ENCODE data around the gene TCERG1L. TPM values are rescaled to one million over a fixed set of nuclear protein-coding genes. Genes with fewer than 3 reads are reported as not detected.

Gene TCERG1L
- total and polyA plus RNA-seq, 2 experiments from 2014 or later: 0.47 to 0.73 TPM

DNA sequence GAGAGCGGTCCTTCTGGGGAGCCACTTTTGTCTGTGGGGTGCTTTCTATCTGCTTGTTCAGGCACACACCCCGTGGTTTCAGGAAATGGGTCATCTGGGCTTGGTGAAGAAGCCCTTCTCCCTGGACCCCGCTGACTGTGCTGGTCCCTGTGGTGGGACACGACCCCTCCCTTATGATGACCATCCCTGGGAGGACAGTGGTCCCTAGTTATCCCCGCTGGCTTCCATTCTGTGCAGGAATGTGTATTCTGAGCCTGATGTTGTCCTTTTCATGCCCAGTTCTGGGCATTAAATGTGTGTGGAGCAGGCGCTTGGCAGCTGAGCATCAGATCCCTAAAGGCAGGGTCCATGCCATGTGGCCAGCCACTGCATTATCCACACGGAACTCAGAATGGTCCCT lies 71.6 kb downstream of the TCERG1L start:
- no peak overlapping the region for H3K4me3 ChIP-seq

DNA sequence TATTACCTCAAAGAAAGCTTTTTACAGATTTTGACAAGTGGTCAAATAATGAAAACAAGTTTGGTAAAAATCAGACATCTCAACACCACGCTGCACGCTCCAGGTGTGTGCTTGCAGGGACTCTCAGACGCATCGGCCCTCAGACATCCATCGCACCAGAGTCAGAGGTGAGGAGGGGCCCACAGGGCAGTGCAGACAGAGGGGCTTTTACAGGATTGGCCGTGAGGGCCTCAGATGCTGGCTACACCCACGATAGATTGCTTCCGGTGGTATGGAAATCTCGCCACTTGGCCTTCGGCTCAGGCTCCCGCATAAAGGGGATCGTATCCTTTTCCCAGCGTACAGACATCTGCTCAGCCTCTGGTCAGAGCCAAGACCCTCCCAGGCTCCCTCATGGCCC lies 72.1 kb downstream of the TCERG1L start:
- no peaks in the 10 kb centered on the region for H3K27me3 ChIP-seq
- 82% methylated on average over 13 of the region's 13 CpGs for WGBS (ENCODE audit: low lambda C conversion rate, missing lambda C conversion rate)

More for the DNA sequence above, 71.6 kb downstream of the TCERG1L start:
- Histone ChIP-seq H4K20me1 (ENCODE audit: insufficient read depth, poor library complexity, severe bottlenecking) (no peaks in the 10 kb centered on the region), H3K79me2 (no peaks in the 10 kb centered on the region), H3K27ac (no peak overlapping the region), H3K36me3 (replicated peaks; ENCODE audit: insufficient read depth, low read depth) (no peaks in the 10 kb centered on the region), H2AFZ (no peak overlapping the region), H3K9me3 (ENCODE audit: low read depth) (no peaks in the 10 kb centered on the region), H3K4me2 (no peak overlapping the region), H3K27me3 (no peaks in the 10 kb centered on the region), H3K4me1 (ENCODE audit: insufficient read depth) (no peaks in the 10 kb centered on the region), H3K9me2 (replicated peaks; ENCODE audit: insufficient read depth) (no peaks in the 10 kb centered on the region)
- no peak for DNase-seq (ENCODE audit: low spot score)
- TF ChIP-seq EZH2phosphoT487 (IDR thresholded peaks at IDR 0.05; ENCODE audit: low read depth, severe bottlenecking, unreplicated experiment): no peak
- TF ChIP-seq, protein P1, sequence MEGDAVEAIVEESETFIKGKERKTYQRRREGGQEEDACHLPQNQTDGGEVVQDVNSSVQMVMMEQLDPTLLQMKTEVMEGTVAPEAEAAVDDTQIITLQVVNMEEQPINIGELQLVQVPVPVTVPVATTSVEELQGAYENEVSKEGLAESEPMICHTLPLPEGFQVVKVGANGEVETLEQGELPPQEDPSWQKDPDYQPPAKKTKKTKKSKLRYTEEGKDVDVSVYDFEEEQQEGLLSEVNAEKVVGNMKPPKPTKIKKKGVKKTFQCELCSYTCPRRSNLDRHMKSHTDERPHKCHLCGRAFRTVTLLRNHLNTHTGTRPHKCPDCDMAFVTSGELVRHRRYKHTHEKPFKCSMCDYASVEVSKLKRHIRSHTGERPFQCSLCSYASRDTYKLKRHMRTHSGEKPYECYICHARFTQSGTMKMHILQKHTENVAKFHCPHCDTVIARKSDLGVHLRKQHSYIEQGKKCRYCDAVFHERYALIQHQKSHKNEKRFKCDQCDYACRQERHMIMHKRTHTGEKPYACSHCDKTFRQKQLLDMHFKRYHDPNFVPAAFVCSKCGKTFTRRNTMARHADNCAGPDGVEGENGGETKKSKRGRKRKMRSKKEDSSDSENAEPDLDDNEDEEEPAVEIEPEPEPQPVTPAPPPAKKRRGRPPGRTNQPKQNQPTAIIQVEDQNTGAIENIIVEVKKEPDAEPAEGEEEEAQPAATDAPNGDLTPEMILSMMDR (IDR thresholded peaks at IDR 0.05; ENCODE audit: poor library complexity): no peak
- no peak for TF ChIP-seq EZH2 (IDR thresholded peaks at IDR 0.05; ENCODE audit: borderline replicate concordance)
- WGBS (ENCODE audit: low lambda C conversion rate, missing lambda C conversion rate): 92% methylated on average over 7 of the region's 7 CpGs

DNA sequence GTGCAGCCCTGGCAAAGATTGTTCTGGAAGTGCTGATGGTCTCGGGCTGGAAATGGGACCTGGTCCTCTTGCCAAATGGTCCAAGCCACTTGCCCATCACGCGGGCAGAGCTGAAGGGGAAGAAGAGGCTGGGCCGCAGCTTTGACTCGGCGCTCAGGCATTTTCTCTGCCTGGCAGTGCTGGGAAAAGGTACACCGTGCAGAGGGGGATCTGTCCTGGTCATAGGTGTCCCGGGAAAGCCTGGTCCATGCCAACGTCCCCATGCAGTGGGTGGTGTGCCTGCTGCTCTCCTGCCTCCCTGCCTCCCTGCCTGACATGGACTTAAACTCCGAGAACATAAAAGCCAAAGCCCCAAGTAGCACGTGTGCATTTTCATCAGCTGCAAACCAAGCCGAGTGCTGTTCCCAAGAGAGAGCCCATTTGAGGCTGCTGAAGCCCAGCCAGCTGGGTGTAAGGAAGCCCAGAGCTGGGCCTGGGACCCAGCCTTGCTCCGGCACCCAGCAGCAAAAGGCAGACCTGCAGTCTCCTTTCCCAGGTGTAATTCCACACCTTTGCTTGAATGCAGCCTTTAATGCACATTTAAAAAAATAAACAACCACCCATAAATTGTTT lies 72.7 kb downstream of the TCERG1L start:
- TF ChIP-seq EZH2 (IDR thresholded peaks at IDR 0.05; ENCODE audit: borderline replicate concordance) (no peak), EZH2phosphoT487 (IDR thresholded peaks at IDR 0.05; ENCODE audit: low read depth, severe bottlenecking, unreplicated experiment) (no peak)
- TF ChIP-seq, protein P1 (IDR thresholded peaks at IDR 0.05; ENCODE audit: poor library complexity): no peak
- Histone ChIP-seq H3K27ac (no peak overlapping the region), H3K4me3 (no peak overlapping the region), H3K27me3 (no peaks in the 10 kb centered on the region), H3K4me1 (ENCODE audit: insufficient read depth) (no peaks in the 10 kb centered on the region), H3K79me2 (no peaks in the 10 kb centered on the region), H3K4me2 (no peak overlapping the region), H4K20me1 (ENCODE audit: insufficient read depth, poor library complexity, severe bottlenecking) (no peaks in the 10 kb centered on the region), H3K9me2 (replicated peaks; ENCODE audit: insufficient read depth) (no peaks in the 10 kb centered on the region), H3K9me3 (ENCODE audit: low read depth) (no peaks in the 10 kb centered on the region), H3K36me3 (replicated peaks; ENCODE audit: insufficient read depth, low read depth) (no peaks in the 10 kb centered on the region), H2AFZ (no peak overlapping the region)
- WGBS (ENCODE audit: low lambda C conversion rate, missing lambda C conversion rate): 85% methylated on average over 13 of the region's 13 CpGs
- DNase-seq (ENCODE audit: low spot score): no peak

More for the DNA sequence above, 72.1 kb downstream of the TCERG1L start:
- Histone ChIP-seq H2AFZ (no peak overlapping the region), H4K20me1 (ENCODE audit: insufficient read depth, poor library complexity, severe bottlenecking) (no peaks in the 10 kb centered on the region), H3K79me2 (no peaks in the 10 kb centered on the region), H3K9me2 (replicated peaks; ENCODE audit: insufficient read depth) (no peaks in the 10 kb centered on the region), H3K27ac (no peak overlapping the region), H3K4me3 (no peak overlapping the region), H3K4me1 (ENCODE audit: insufficient read depth) (no peaks in the 10 kb centered on the region), H3K9me3 (ENCODE audit: low read depth) (no peaks in the 10 kb centered on the region), H3K36me3 (replicated peaks; ENCODE audit: insufficient read depth, low read depth) (no peaks in the 10 kb centered on the region), H3K4me2 (no peak overlapping the region)
- no peak for DNase-seq (ENCODE audit: low spot score)
- TF ChIP-seq EZH2 (IDR thresholded peaks at IDR 0.05; ENCODE audit: borderline replicate concordance) (no peak), EZH2phosphoT487 (IDR thresholded peaks at IDR 0.05; ENCODE audit: low read depth, severe bottlenecking, unreplicated experiment) (no peak)
- TF ChIP-seq, protein P1 (IDR thresholded peaks at IDR 0.05; ENCODE audit: poor library complexity): no peak
